Neuronal stem cell (in vitro differentiated cells): ENCODE measurements around the gene OR7A5. TPM values are rescaled to one million over a fixed set of nuclear protein-coding genes. Genes with fewer than 3 reads are reported as not detected.

ENCODE experiments used
- DNase-seq: peaks from one replicate; pipeline ENCODE4 v3.0.0-alpha.2; 2013; ENCODE audit warnings: low spot score
- H2AFZ ChIP-seq: one replicate; pipeline ENCODE4 v1.6.1; 2013; ENCODE audit warnings: mild to moderate bottlenecking, low read length, inconsistent platforms
- H2AK5ac ChIP-seq: 2 replicates; pipeline ENCODE4 v1.6.1; 2013; ENCODE audit warnings: low read depth, mild to moderate bottlenecking, inconsistent platforms, low read length, moderate library complexity, mixed read lengths
- H2BK120ac ChIP-seq: 2 replicates; pipeline ENCODE4 v1.6.1; 2013; ENCODE audit warnings: low read depth, mild to moderate bottlenecking, inconsistent platforms, low read length, moderate library complexity, mixed read lengths
- H2BK12ac ChIP-seq: one replicate; pipeline ENCODE4 v1.6.1; 2013; ENCODE audit warnings: low read length, inconsistent platforms
- H2BK15ac ChIP-seq: 2 replicates; pipeline ENCODE4 v1.6.1; 2013; ENCODE audit warnings: mild to moderate bottlenecking, low read length, inconsistent platforms, mixed read lengths
- H2BK5ac ChIP-seq: one replicate; pipeline ENCODE4 v1.6.1; 2013; ENCODE audit warnings: inconsistent platforms, mild to moderate bottlenecking, low read length, moderate library complexity
- H3K14ac ChIP-seq: one replicate; pipeline ENCODE4 v1.6.1; 2013; ENCODE audit warnings: low read length, inconsistent platforms
- H3K18ac ChIP-seq: 2 replicates; pipeline ENCODE4 v1.6.1; 2013; ENCODE audit warnings: low read length, inconsistent platforms
- H3K23ac ChIP-seq: 2 replicates; pipeline ENCODE4 v1.6.1; 2013; ENCODE audit warnings: low read depth, mild to moderate bottlenecking, mixed read lengths, low read length, inconsistent platforms; ENCODE audit not compliant: poor library complexity
- H3K27ac ChIP-seq: replicated peaks from 3 replicates; pipeline ENCODE4 v1.5.1; 2013; ENCODE audit warnings: low read length, inconsistent platforms
- H3K27me3 ChIP-seq, 3 experiments: 2 replicates each; pipeline ENCODE4 v1.6.1; 2013; ENCODE audit warnings: low read length in 3 of 3, mild to moderate bottlenecking in 2 of 3, inconsistent platforms in 1 of 3, low read depth in 1 of 3, mixed read lengths in 1 of 3, moderate library complexity in 1 of 3; ENCODE audit not compliant: control insufficient read depth in 3 of 3, insufficient read depth in 3 of 3
- H3K36me3 ChIP-seq, 2 donors: replicated peaks in 1 of 2; 2 replicates each; pipeline ENCODE4 v1.6.1; 2013; ENCODE audit warnings: low read length in 2 of 2; ENCODE audit not compliant: control insufficient read depth in 2 of 2, insufficient read depth in 2 of 2
- H3K4ac ChIP-seq: 2 replicates; pipeline ENCODE4 v1.6.1; 2013; ENCODE audit warnings: inconsistent platforms, mild to moderate bottlenecking, low read length, moderate library complexity
- H3K4me1 ChIP-seq, 2 donors: 1 replicate in 1 of 2; 2 replicates in 1 of 2; pipeline ENCODE4 v1.6.1; 2013; ENCODE audit warnings: low read length in 2 of 2, low read depth in 1 of 2; ENCODE audit not compliant: control insufficient read depth in 2 of 2, insufficient read depth in 1 of 2
- H3K4me2 ChIP-seq: one replicate; pipeline ENCODE4 v1.6.1; 2013; ENCODE audit warnings: mild to moderate bottlenecking, low read length, inconsistent platforms; ENCODE audit not compliant: insufficient read depth, poor library complexity, severe bottlenecking
- H3K4me3 ChIP-seq, 2 donors: 2 replicates each; pipeline ENCODE4 v1.5.1; 2013; ENCODE audit warnings: low read length in 2 of 2, mild to moderate bottlenecking in 2 of 2, inconsistent platforms in 1 of 2, moderate library complexity in 1 of 2
- H3K79me1 ChIP-seq: one replicate; pipeline ENCODE4 v1.6.1; 2013; ENCODE audit warnings: low read depth, mild to moderate bottlenecking, inconsistent platforms, low read length, moderate library complexity
- H3K9ac ChIP-seq: one replicate; pipeline ENCODE4 v1.6.1; 2013; ENCODE audit warnings: mild to moderate bottlenecking, low read depth, low read length, inconsistent platforms; ENCODE audit not compliant: poor library complexity
- H3K9me3 ChIP-seq, 2 donors: replicated peaks in 1 of 2; 2 replicates each; pipeline versions ENCODE3 to v1.6.1; 2013; ENCODE audit warnings: low read length in 2 of 2, mild to moderate bottlenecking in 2 of 2, inconsistent platforms in 1 of 2, low read depth in 1 of 2, mixed read lengths in 1 of 2, moderate library complexity in 1 of 2; ENCODE audit not compliant: control insufficient read depth in 2 of 2, insufficient read depth in 1 of 2
- H4K8ac ChIP-seq: one replicate; pipeline ENCODE4 v1.6.1; 2013; ENCODE audit warnings: low read depth, mild to moderate bottlenecking, inconsistent platforms, low read length, moderate library complexity
- H4K91ac ChIP-seq: one replicate; pipeline ENCODE4 v1.6.1; 2013; ENCODE audit warnings: low read length, low read depth, mild to moderate bottlenecking, inconsistent platforms; ENCODE audit not compliant: poor library complexity
- WGBS, 2 donors: extraction: QIAGEN DNeasy Blood & Tissue Kit; methylation state at CpG; one replicate each; pipeline ENCODE4 v1.1.7; 2013; ENCODE audit warnings: missing lambda C conversion rate in 2 of 2, mixed read lengths in 1 of 2; ENCODE audit not compliant: insufficient read length in 2 of 2, insufficient replicate concordance in 1 of 2; ENCODE audit errors: extremely low coverage in 2 of 2; 5-methylcytosine and 5-hydroxymethylcytosine counted together
- polyA plus RNA-seq, 2 experiments: library from polyadenylated mRNA; stranded (reverse); fragments of 200-250 nt; gene quantifications; one replicate each; pipeline ENCODE4 v1.2.3, GENCODE V29; 2013

Gene OR7A5
- polyA plus RNA-seq (2013, experiment 1 of 2): not detected
- not detected for polyA plus RNA-seq (2013, experiment 2 of 2)

DNA sequence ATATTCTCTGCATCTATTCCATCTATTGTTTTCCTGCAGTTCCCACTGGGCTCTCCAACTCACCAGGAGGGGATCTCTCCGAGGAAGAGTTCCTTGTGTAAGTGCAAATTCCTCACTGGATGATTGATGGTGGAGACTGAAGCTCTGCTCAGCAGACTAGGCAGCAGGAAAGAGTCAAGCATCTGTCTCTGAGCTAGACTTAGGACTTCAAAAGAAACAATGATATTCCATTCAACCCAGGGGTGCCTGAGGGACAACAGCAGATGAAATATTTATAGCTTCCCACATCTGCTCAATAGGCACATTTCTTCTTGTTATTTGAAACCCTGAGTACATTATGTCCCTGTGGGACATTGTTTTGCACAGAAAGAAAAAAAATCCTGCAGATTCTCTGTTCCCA, at the start of gene OR7A5, which contains the start of gene OR7C1:
Gene OR7A5, minus strand, starts transcription at position 175 of the 400 bp plus-strand sequence. CDS start 6,944 bp downstream, outside the sequence.
Gene OR7C1, minus strand, starts transcription at position 175 of the 400 bp plus-strand sequence. CDS start 35,049 bp downstream, outside the sequence.
- no peaks in the 10 kb centered on the region for H3K36me3 ChIP-seq
- H2BK120ac ChIP-seq: no peak within 1 kb of the TSS
- H3K4ac ChIP-seq: no peak within 1 kb of the TSS
- WGBS, 2 donors: no CpG with 5 or more reads among the region's 1 CpG
- H3K4me3 ChIP-seq: peak within 1 kb of the TSS in 1 of 2 donors; percentile 42
- H3K14ac ChIP-seq: no peak within 1 kb of the TSS
- H2BK15ac ChIP-seq: no peak within 1 kb of the TSS
- H3K27me3 ChIP-seq: peaks cover 0 to 6% (median 0%) of the 10 kb centered on the region in 3 experiments
- no peak within 1 kb of the TSS for H2AK5ac ChIP-seq
- H3K18ac ChIP-seq: no peak within 1 kb of the TSS
- no peak within 1 kb of the TSS for H2AFZ ChIP-seq
- no peaks in the 10 kb centered on the region for H3K9me3 ChIP-seq
- H3K27ac ChIP-seq: no peak within 1 kb of the TSS
- H2BK12ac ChIP-seq: no peak within 1 kb of the TSS
- H3K4me1 ChIP-seq: no peaks in the 10 kb centered on the region
- no peak within 1 kb of the TSS for H3K23ac ChIP-seq
- H4K8ac ChIP-seq: peak within 1 kb of the TSS; percentile 17
- H2BK5ac ChIP-seq: no peak within 1 kb of the TSS
- H3K79me1 ChIP-seq: no peaks in the 10 kb centered on the region
- H3K4me2 ChIP-seq: no peak within 1 kb of the TSS
- H4K91ac ChIP-seq: no peak within 1 kb of the TSS
- H3K9ac ChIP-seq: no peak within 1 kb of the TSS
- no peak for DNase-seq

DNA sequence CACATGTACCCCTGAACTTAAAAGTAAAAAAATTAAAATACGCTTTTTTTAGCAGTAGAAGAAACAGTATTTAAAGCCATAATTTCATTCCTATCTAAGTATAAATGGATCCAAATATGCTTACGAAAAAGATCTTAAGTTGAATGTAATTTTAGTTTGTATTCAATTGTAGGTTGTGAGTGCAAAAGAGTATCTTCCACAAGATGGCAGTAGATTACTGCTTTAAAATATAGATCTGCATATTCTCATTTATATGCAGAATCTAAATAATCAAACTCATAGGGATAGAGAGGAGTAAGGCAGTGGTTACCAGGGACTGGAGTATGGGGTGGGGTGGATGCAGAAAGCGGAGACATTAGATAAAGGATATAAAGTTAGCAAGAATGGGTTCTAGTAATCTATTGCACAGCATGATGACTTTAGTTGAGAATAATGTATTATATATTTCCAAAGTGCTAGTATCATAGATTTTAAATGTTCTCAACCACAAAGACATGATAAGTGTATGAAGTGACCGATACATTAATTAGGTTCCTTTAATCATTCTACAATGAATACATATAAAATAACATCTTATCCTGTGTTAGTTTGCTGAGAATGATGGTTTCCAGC, 36.7 kb upstream of the OR7A5 start:
- H3K79me1 ChIP-seq: no peaks in the 10 kb centered on the region
- H2BK12ac ChIP-seq: no peak overlapping the region
- no peaks in the 10 kb centered on the region for H3K36me3 ChIP-seq
- H4K91ac ChIP-seq: no peak overlapping the region
- H3K27ac ChIP-seq: no peak overlapping the region
- H3K18ac ChIP-seq: no peak overlapping the region
- WGBS, 2 donors: no CpG with 5 or more reads among the region's 4 CpGs
- H3K4me1 ChIP-seq: no peaks in the 10 kb centered on the region
- no peak overlapping the region for H3K14ac ChIP-seq
- no peak overlapping the region for H3K4me2 ChIP-seq
- H3K27me3 ChIP-seq: no peaks in the 10 kb centered on the region
- no peak overlapping the region for H3K23ac ChIP-seq
- no peak overlapping the region for H2BK5ac ChIP-seq
- no peak overlapping the region for H2AK5ac ChIP-seq
- H3K4ac ChIP-seq: no peak overlapping the region
- H3K9me3 ChIP-seq: peaks cover 0 to 7% of the 10 kb centered on the region in 2 donors
- no peak overlapping the region for H3K9ac ChIP-seq
- no peak for DNase-seq
- no peak overlapping the region for H4K8ac ChIP-seq
- no peak overlapping the region for H3K4me3 ChIP-seq
- no peak overlapping the region for H2BK120ac ChIP-seq
- H2BK15ac ChIP-seq: no peak overlapping the region
- H2AFZ ChIP-seq: no peak overlapping the region

GRCh38 chr19:14868497-14868896, 33.5 kb upstream of the OR7A5 start:
- Histone ChIP-seq H2BK15ac (no peak overlapping the region), H2AK5ac (no peak overlapping the region), H2BK12ac (no peak overlapping the region), H2BK5ac (no peak overlapping the region), H3K9ac (no peak overlapping the region), H3K36me3 (no peaks in the 10 kb centered on the region), H3K27me3 (no peaks in the 10 kb centered on the region), H4K8ac (no peak overlapping the region), H3K23ac (no peak overlapping the region), H3K9me3 (peaks cover 0 to 3% of the 10 kb centered on the region in 2 donors), H3K79me1 (no peaks in the 10 kb centered on the region), H3K14ac (no peak overlapping the region), H4K91ac (no peak overlapping the region), H3K4me2 (no peak overlapping the region), H3K27ac (no peak overlapping the region), H2AFZ (no peak overlapping the region), H3K4me3 (no peak overlapping the region), H2BK120ac (no peak overlapping the region), H3K4ac (no peak overlapping the region), H3K18ac (no peak overlapping the region), H3K4me1 (no peaks in the 10 kb centered on the region)
- no CpG with 5 or more reads among the region's 5 CpGs for WGBS, 2 donors
- DNase-seq: no peak

DNA sequence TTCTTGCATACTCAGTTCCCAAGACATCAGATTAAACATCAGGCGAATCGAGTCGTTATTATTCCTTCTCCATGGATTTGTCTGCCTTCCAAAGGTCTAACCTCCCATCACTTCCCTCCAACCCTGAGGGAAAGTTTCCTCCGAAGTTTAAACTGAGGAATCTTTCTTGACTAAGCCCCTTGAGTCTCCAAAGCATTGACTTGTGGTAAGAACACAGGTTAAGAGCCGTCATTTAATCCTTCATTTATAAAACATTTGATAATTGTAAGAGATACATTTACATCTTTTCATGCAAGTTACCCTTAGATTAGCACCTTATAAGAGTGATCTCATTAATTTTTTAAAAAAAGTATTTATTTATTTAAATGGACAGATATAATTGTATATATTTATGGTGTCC, 13.8 kb upstream of the OR7A5 start, which contains the start of gene OR7A10:
Gene OR7A10, minus strand, starts transcription at position 101 of the 400 bp plus-strand sequence. CDS start 7,045 bp downstream, outside the sequence.
- Histone ChIP-seq H3K4me2 (no peak within 1 kb of the TSS), H3K9ac (no peak within 1 kb of the TSS), H2BK120ac (no peak within 1 kb of the TSS), H4K8ac (no peak within 1 kb of the TSS), H2AK5ac (no peak within 1 kb of the TSS), H3K79me1 (no peaks in the 10 kb centered on the region), H2BK15ac (no peak within 1 kb of the TSS), H2BK12ac (no peak within 1 kb of the TSS), H4K91ac (no peak within 1 kb of the TSS), H3K23ac (no peak within 1 kb of the TSS), H3K4ac (no peak within 1 kb of the TSS), H3K27ac (no peak within 1 kb of the TSS), H3K14ac (no peak within 1 kb of the TSS), H3K9me3 (peaks cover 0 to 5% of the 10 kb centered on the region in 2 donors), H3K18ac (no peak within 1 kb of the TSS), H3K27me3 (peaks cover 0 to 15% (median 0%) of the 10 kb centered on the region in 3 experiments), H3K36me3 (no peaks in the 10 kb centered on the region), H2BK5ac (no peak within 1 kb of the TSS), H3K4me1 (no peaks in the 10 kb centered on the region), H2AFZ (no peak within 1 kb of the TSS), H3K4me3 (no peak within 1 kb of the TSS)
- WGBS, 2 donors: no CpG with 5 or more reads among the region's 5 CpGs
- no peak for DNase-seq
